ENCODE results near the gene C3. TPM values are rescaled to one million over a fixed set of nuclear protein-coding genes. Genes with fewer than 3 reads are reported as not detected.

C3 gene
- polyA plus RNA-seq, 3 donors, result 2.4 to 5.3 (median 3.2) TPM

DNA sequence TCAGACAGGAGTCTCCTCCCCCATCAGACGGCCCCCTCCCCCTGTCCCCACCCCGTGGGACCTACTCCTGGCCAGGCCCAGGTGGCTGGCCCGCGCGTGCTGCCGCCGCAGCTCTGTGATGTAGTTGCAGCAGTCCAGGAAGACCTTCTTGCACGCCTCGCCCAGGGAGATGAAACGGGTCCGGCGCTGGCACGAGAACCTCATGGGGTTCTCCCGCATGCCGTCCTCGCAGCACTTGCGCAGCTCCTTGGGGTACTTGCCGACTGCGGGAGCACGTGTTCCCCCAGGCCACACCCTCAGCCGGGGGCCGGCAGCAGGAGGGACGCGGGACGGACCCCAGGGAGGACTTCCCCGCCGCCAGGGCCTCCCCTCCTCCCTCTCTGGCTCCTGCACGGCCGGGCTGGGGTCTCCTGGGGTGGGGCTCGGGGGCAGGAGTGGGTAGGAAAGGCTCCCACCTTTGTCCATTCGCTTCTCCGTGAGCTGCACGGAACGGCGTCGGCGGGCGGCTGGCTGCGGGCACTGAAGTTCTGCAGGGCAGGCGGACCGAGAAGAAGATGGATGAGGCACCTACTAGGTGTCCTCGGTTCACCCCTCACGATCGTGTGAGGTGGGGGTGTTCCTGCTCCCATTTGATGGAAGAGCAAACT lies 13.3 kb downstream of the C3 start:
- peaks cover 42 to 58% (median 47%) of the 10 kb centered on the region in 3 donors for H3K27me3 Mint-ChIP-seq (ENCODE audit: low read depth in 3 of 3)
- no peaks in the 10 kb centered on the region for H3K36me3 ChIP-seq (replicated peaks in 1 of 2; ENCODE audit: control insufficient read depth in 1 of 2, insufficient read depth in 2 of 2, low read length in 2 of 2)
- H3K27ac ChIP-seq (ENCODE audit: low read depth in 1 of 2, low read length in 2 of 2), result no peak overlapping the region
- intact Hi-C loops (cut with micrococcal nuclease), result loop anchor here in 1 of 2 donors (10.0 kb wide), 1 partner anchor 62 kb away; no protein-coding TSS in a partner anchor
- H3K36me3 Mint-ChIP-seq, result no peaks in the 10 kb centered on the region
- H3K79me2 ChIP-seq (ENCODE audit: insufficient read depth, low read length), result no peaks in the 10 kb centered on the region
- no peak overlapping the region for H3K9ac ChIP-seq (ENCODE audit: insufficient read depth, low read length, poor library complexity, severe bottlenecking)
- TF ChIP-seq, protein P1, sequence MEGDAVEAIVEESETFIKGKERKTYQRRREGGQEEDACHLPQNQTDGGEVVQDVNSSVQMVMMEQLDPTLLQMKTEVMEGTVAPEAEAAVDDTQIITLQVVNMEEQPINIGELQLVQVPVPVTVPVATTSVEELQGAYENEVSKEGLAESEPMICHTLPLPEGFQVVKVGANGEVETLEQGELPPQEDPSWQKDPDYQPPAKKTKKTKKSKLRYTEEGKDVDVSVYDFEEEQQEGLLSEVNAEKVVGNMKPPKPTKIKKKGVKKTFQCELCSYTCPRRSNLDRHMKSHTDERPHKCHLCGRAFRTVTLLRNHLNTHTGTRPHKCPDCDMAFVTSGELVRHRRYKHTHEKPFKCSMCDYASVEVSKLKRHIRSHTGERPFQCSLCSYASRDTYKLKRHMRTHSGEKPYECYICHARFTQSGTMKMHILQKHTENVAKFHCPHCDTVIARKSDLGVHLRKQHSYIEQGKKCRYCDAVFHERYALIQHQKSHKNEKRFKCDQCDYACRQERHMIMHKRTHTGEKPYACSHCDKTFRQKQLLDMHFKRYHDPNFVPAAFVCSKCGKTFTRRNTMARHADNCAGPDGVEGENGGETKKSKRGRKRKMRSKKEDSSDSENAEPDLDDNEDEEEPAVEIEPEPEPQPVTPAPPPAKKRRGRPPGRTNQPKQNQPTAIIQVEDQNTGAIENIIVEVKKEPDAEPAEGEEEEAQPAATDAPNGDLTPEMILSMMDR (IDR thresholded peaks at IDR 0.05), result no peak
- H3K4me3 Mint-ChIP-seq, result no peak overlapping the region
- H4K20me1 ChIP-seq (ENCODE audit: insufficient read depth, low read length), result no peaks in the 10 kb centered on the region
- no peak overlapping the region for H3K4me2 ChIP-seq (replicated peaks; ENCODE audit: extremely low read depth, low read length, poor library complexity, severe bottlenecking)
- no peak for DNase-seq
- no peak overlapping the region for H3K27ac Mint-ChIP-seq
- H3K4me1 Mint-ChIP-seq, result peaks cover 9% of the 10 kb centered on the region
- WGBS (ENCODE audit: insufficient coverage), result 91% methylated on average over 30 of the region's 44 CpGs
- H3K9me3 Mint-ChIP-seq, result peaks cover 0 to 12% (median 0%) of the 10 kb centered on the region in 7 donors
- H3K4me3 ChIP-seq (replicated peaks in 1 of 3; ENCODE audit: low read depth in 2 of 3, low read length in 3 of 3), result no peak overlapping the region
- no peak overlapping the region for H2AFZ ChIP-seq (ENCODE audit: insufficient read depth, low read depth, low read length, poor library complexity, severe bottlenecking)
- H3K4me1 ChIP-seq (ENCODE audit: control insufficient read depth in 1 of 2, insufficient read depth in 2 of 2, low read length in 2 of 2), result no peaks in the 10 kb centered on the region
- H3K27me3 ChIP-seq (ENCODE audit: control insufficient read depth in 2 of 2, insufficient read depth in 2 of 2, low read length in 2 of 2), result peaks cover 3 to 28% of the 10 kb centered on the region in 2 donors
- H3K9me3 ChIP-seq (replicated peaks in 1 of 2; ENCODE audit: control insufficient read depth in 1 of 2, insufficient read depth in 1 of 2, low read length in 2 of 2), result no peaks in the 10 kb centered on the region

DNA sequence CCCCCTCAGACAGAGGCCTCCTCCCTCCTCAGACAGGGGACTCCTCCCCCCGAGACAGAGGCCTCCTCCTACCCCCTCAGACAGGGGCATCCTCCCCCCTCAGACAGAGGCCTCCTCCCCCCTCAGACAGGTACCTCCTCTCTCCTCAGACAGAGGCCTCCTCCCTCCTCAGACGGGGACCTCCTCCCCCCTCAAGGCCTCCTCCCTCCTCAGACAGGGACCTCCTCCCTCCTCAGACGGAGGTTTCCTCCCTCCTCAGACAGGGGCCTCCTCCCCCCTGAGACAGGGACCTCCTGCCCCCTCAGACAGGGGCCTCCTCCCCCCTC lies 13.9 kb downstream of the C3 start:
- peaks cover 9% of the 10 kb centered on the region for H3K4me1 Mint-ChIP-seq
- TF ChIP-seq, protein P1 (IDR thresholded peaks at IDR 0.05), result no peak
- no peak overlapping the region for H3K4me3 Mint-ChIP-seq
- 33% methylated on average over 1 of the region's 3 CpGs for WGBS (ENCODE audit: insufficient coverage)
- no peaks in the 10 kb centered on the region for H3K36me3 ChIP-seq (replicated peaks in 1 of 2; ENCODE audit: control insufficient read depth in 1 of 2, insufficient read depth in 2 of 2, low read length in 2 of 2)
- H3K27ac ChIP-seq (ENCODE audit: low read depth in 1 of 2, low read length in 2 of 2), result no peak overlapping the region
- H2AFZ ChIP-seq (ENCODE audit: insufficient read depth, low read depth, low read length, poor library complexity, severe bottlenecking), result no peak overlapping the region
- H3K4me1 ChIP-seq (ENCODE audit: control insufficient read depth in 1 of 2, insufficient read depth in 2 of 2, low read length in 2 of 2), result no peaks in the 10 kb centered on the region
- no peaks in the 10 kb centered on the region for H4K20me1 ChIP-seq (ENCODE audit: insufficient read depth, low read length)
- H3K9me3 ChIP-seq (replicated peaks in 1 of 2; ENCODE audit: control insufficient read depth in 1 of 2, insufficient read depth in 1 of 2, low read length in 2 of 2), result no peaks in the 10 kb centered on the region
- H3K36me3 Mint-ChIP-seq, result no peaks in the 10 kb centered on the region
- no peak overlapping the region for H3K9ac ChIP-seq (ENCODE audit: insufficient read depth, low read length, poor library complexity, severe bottlenecking)
- DNase-seq, result no peak
- no peak overlapping the region for H3K4me3 ChIP-seq (replicated peaks in 1 of 3; ENCODE audit: low read depth in 2 of 3, low read length in 3 of 3)
- peaks cover 39 to 57% (median 47%) of the 10 kb centered on the region in 3 donors for H3K27me3 Mint-ChIP-seq (ENCODE audit: low read depth in 3 of 3)
- H3K79me2 ChIP-seq (ENCODE audit: insufficient read depth, low read length), result no peaks in the 10 kb centered on the region
- H3K27me3 ChIP-seq (ENCODE audit: control insufficient read depth in 2 of 2, insufficient read depth in 2 of 2, low read length in 2 of 2), result peaks cover 3 to 24% of the 10 kb centered on the region in 2 donors
- H3K4me2 ChIP-seq (replicated peaks; ENCODE audit: extremely low read depth, low read length, poor library complexity, severe bottlenecking), result no peak overlapping the region
- no peak overlapping the region for H3K27ac Mint-ChIP-seq
- H3K9me3 Mint-ChIP-seq, result peaks cover 0 to 12% (median 0%) of the 10 kb centered on the region in 7 donors
- intact Hi-C loops (cut with micrococcal nuclease), result loop anchor here in 1 of 2 donors (10.0 kb wide), 1 partner anchor 62 kb away; no protein-coding TSS in a partner anchor

Data from CD14-positive monocyte (primary cell).